A549 (cell line): ENCODE results near the gene NCOA5. TPM values are rescaled to one million over a fixed set of nuclear protein-coding genes. Genes with fewer than 3 reads are reported as not detected.

Source experiments
- ATAC-seq, 2 experiments: fragments of 200-7000 bp in 1 of 2; fragments of >200 bp in 1 of 2; cut with Nextera tagmentation in 1 of 2; cut with Tn5 transposase in 1 of 2; 3 replicates each; pipeline versions ENCODE4 v1.8.0 to v1.9.1; 2018 to 2020; ENCODE audit warnings: mild to moderate bottlenecking in 1 of 2, moderate library complexity in 1 of 2
- CTCF ChIA-PET: fragments of 300-600 bp; sonication (Branson Sonifier 250); formaldehyde crosslinking; extraction: SDS; loops from one replicate; lab custom pipeline; 2021; ENCODE audit warnings: antibody characterized with exemption, inconsistent platforms; lab: Yijun Ruan, JAX
- POLR2A ChIA-PET: fragments of 350-600 bp; formaldehyde crosslinking; extraction: SDS; loops from one replicate; lab custom pipeline; 2021; ENCODE audit warnings: antibody characterized with exemption, inconsistent platforms; lab: Yijun Ruan, JAX
- DNase-seq, 2 experiments: peaks; one replicate each; pipeline versions ENCODE4 v3.0.0 to v3.0.0-alpha.2; 2011 to 2016; ENCODE audit warnings: low read depth in 1 of 2, low spot score in 1 of 2
- FAIRE-seq: peaks from 2 replicates; lab custom pipeline; 2011; peaks lifted over from hg19 to GRCh38; lab: Jason Lieb, UNC
- H3K27ac ChIP-seq, 2 experiments: fragments of >200 bp; sonication (Bioruptor Twin); formaldehyde crosslinking; 3 replicates each; pipeline ENCODE4 v1.5.1; 2016 to 2017
- H3K4me1 ChIP-seq: fragments of >200 bp; sonication (Bioruptor Twin); formaldehyde crosslinking; 3 replicates; pipeline ENCODE4 v1.6.1; 2016
- H3K4me2 ChIP-seq: fragments of >200 bp; sonication (Bioruptor Twin); formaldehyde crosslinking; 3 replicates; pipeline ENCODE4 v1.6.1; 2016
- H3K4me3 ChIP-seq: fragments of >200 bp; sonication (Bioruptor Twin); formaldehyde crosslinking; 3 replicates; pipeline ENCODE4 v1.5.1; 2016
- H3K9me3 ChIP-seq: fragments of >200 bp; sonication (Bioruptor Twin); formaldehyde crosslinking; 3 replicates; pipeline ENCODE4 v1.6.1; 2016
- ATOH8 ChIP-seq: fragments of 250-450 bp; sonication (Bioruptor Pico); IDR thresholded peaks from 2 replicates; pipeline ENCODE4 v1.5.0; 2020; ENCODE audit warnings: low read depth, mild to moderate bottlenecking, moderate library complexity
- EHMT2 ChIP-seq: fragments of 200-600 bp; sonication (generic); IDR thresholded peaks from 2 replicates; pipeline ENCODE4 v1.6.1; 2016; ENCODE audit warnings: antibody characterized with exemption, low read depth, mild to moderate bottlenecking, moderate library complexity
- ESRRA ChIP-seq: fragments of 150-350 bp; IDR thresholded peaks from 2 replicates; pipeline ENCODE4 v1.6.1; 2014; ENCODE audit warnings: mild to moderate bottlenecking, low read length, borderline replicate concordance
- FOSB ChIP-seq: fragments of 250-450 bp; sonication (Bioruptor Pico); IDR thresholded peaks from 2 replicates; pipeline ENCODE4 v1.5.0; 2020; ENCODE audit warnings: mild to moderate bottlenecking, moderate library complexity
- GATA3 ChIP-seq: IDR thresholded peaks from 2 replicates; pipeline ENCODE4 v1.6.1; 2012; ENCODE audit warnings: borderline replicate concordance
- HDAC2 ChIP-seq: fragments of 200-600 bp; sonication (generic); IDR thresholded peaks from 2 replicates; pipeline ENCODE4 v1.6.1; 2016
- HOXA7 ChIP-seq: fragments of 250-450 bp; sonication (Bioruptor Pico); IDR thresholded peaks from 2 replicates; pipeline ENCODE4 v1.5.0; 2020; ENCODE audit warnings: mild to moderate bottlenecking, moderate library complexity
- HOXB13 ChIP-seq: fragments of 250-450 bp; sonication (Bioruptor Pico); IDR thresholded peaks from 2 replicates; pipeline ENCODE4 v1.5.0; 2020; ENCODE audit warnings: low read depth, mild to moderate bottlenecking, moderate library complexity
- JUN ChIP-seq, 2 experiments: fragments of >200 bp; sonication (Bioruptor Twin); formaldehyde crosslinking; IDR thresholded peaks; 2 replicates in 1 of 2; 3 replicates in 1 of 2; pipeline ENCODE4 v1.6.1; 2016 to 2017
- JUNB ChIP-seq: fragments of >200 bp; sonication (Bioruptor Twin); formaldehyde crosslinking; IDR thresholded peaks from 2 replicates; pipeline ENCODE4 v1.6.1; 2016
- KDM5A ChIP-seq: fragments of 200-600 bp; sonication (generic); IDR thresholded peaks from 2 replicates; pipeline ENCODE4 v1.6.1; 2016; ENCODE audit warnings: antibody characterized with exemption, mild to moderate bottlenecking
- MAFK ChIP-seq: fragments of 450-650 bp; IDR thresholded peaks from 2 replicates; pipeline ENCODE4 v1.6.1; 2014; ENCODE audit not compliant: partially characterized antibody
- MAZ ChIP-seq: fragments of 150-350 bp; IDR thresholded peaks from 2 replicates; pipeline ENCODE4 v1.6.1; 2014; ENCODE audit warnings: antibody characterized with exemption, low read depth, low read length, borderline replicate concordance
- NFE2L2 ChIP-seq: fragments of 150-350 bp; conservative IDR thresholded peaks from 2 replicates; pipeline ENCODE4 v1.6.1; 2014; ENCODE audit warnings: low read length
- RAD21 ChIP-seq, 2 experiments: fragments of >200 bp in 1 of 2; sonication (Bioruptor Twin) in 1 of 2; formaldehyde crosslinking in 1 of 2; IDR thresholded peaks in 1 of 2; conservative IDR thresholded peaks in 1 of 2; 2 replicates in 1 of 2; 3 replicates in 1 of 2; pipeline ENCODE4 v1.6.1; 2012 to 2018; ENCODE audit warnings: inconsistent platforms in 1 of 2
- RARB ChIP-seq: fragments of 250-450 bp; sonication (Bioruptor Pico); IDR thresholded peaks from 2 replicates; pipeline ENCODE4 v1.8.0; 2021; ENCODE audit warnings: mild to moderate bottlenecking, moderate library complexity
- RFX5 ChIP-seq: fragments of 450-650 bp; IDR thresholded peaks from 2 replicates; pipeline ENCODE4 v1.7.1; 2014; ENCODE audit warnings: antibody characterized with exemption, mild to moderate bottlenecking, moderate library complexity
- SMC3 ChIP-seq: fragments of >200 bp; sonication (Bioruptor Twin); formaldehyde crosslinking; IDR thresholded peaks from 3 replicates; pipeline ENCODE4 v1.6.1; 2018; ENCODE audit warnings: inconsistent platforms
- TP53 ChIP-seq: fragments of 250-450 bp; sonication (Bioruptor Pico); IDR thresholded peaks from 2 replicates; pipeline ENCODE4 v1.5.0; 2021; ENCODE audit warnings: mild to moderate bottlenecking, moderate library complexity
- ZNF302 ChIP-seq: fragments of 250-450 bp; sonication (Bioruptor Pico); IDR thresholded peaks from 2 replicates; pipeline ENCODE4 v1.9.0; 2021; ENCODE audit warnings: inconsistent platforms, mild to moderate bottlenecking, moderate library complexity
- WGBS: methylation state at CpG from one replicate; pipeline ENCODE4 v1.1.6; 2017; ENCODE audit errors: missing lambda C conversion rate; 5-methylcytosine and 5-hydroxymethylcytosine counted together
- polyA plus RNA-seq, 4 experiments: library from polyadenylated mRNA; depleted of rRNA in 3 of 4; stranded (reverse); fragments of >200 nt; fragmentation: RNase III in 1 of 4; extraction: RNeasy Plus Mini Kit Qiagen cat#74134 plus additional on column Dnase treatment in 1 of 4; gene quantifications; 2 replicates in 3 of 4; 3 replicates in 1 of 4; pipeline ENCODE4 v1.2.3, GENCODE V29; 2011 to 2017
- TF ChIP-seq, protein P1 (sequence below): fragments of >200 bp; sonication (Bioruptor Twin); formaldehyde crosslinking; IDR thresholded peaks from 2 replicates; pipeline ENCODE4 v1.6.1; 2016
- TF ChIP-seq, protein P2 (sequence below): IDR thresholded peaks from 2 replicates; pipeline ENCODE4 v1.6.1; 2012; ENCODE audit warnings: low read depth, borderline replicate concordance
- TF ChIP-seq, protein P3 (sequence below): fragments of 150-350 bp; IDR thresholded peaks from 2 replicates; pipeline ENCODE4 v1.6.1; 2014; ENCODE audit warnings: low read depth, mild to moderate bottlenecking, low read length
- TF ChIP-seq, protein P4 (sequence below): fragments of >200 bp; sonication (Bioruptor Twin); formaldehyde crosslinking; IDR thresholded peaks from 3 replicates; pipeline ENCODE4 v1.6.1; 2016

The NCOA5 gene
- polyA plus RNA-seq, 2 of the 4 experiments (the other 2 are of a cell fraction), result 27.2 to 28.0 TPM

DNA sequence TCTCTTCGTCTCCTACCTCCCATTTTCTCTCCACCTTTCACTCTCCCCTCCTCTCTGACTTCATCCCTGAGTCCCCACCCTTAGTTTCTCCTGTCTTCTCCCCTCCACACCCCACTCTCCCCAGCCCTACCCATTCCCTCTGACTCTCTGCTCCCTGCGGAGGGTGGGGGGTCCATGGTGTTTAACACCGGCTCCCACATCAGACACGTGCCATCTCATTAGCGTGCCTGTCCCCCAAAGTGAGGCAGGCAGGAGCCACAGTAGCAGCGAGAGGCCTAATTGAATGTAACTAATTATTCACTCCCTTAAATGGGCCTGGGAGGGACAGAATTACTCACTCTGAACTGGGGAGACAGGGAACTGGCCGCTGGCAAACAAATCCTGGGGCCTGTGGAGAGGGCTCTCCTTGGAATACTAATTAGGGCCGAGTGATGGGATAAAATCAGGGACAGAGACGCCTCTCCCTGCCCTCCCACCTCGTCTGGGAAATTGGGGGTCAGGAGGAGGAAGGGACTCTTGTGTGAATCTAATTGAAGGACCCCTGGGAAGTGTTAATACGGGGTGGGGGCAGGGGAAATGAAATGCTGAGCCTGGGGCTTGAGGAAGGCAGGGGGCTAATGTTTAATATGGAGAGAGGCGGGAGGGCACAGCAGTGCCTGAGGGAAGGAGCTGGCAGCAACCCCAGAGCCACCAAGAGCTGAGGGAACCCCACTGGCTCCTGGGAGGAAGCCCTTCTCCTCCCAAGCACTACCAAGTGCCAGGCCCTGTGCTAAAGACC lies 46.3 kb upstream of the NCOA5 start:
- TF ChIP-seq, protein P1, sequence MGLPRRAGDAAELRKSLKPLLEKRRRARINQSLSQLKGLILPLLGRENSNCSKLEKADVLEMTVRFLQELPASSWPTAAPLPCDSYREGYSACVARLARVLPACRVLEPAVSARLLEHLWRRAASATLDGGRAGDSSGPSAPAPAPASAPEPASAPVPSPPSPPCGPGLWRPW, result no peak
- TF ChIP-seq JUNB (no peak), RFX5 (no peak), SMC3 (no peak), ZNF302 (no peak), NFE2L2 (no peak), MAFK (no peak), ATOH8 (no peak), GATA3 (no peak), HOXA7 (no peak), MAZ (no peak), TP53 (CRISPR knock-in tag) (no peak), RARB (CRISPR knock-in tag) (no peak), JUN (IDR thresholded peaks at IDR 0.05) (no peak), EHMT2 (no peak)
- TF ChIP-seq, protein P2, sequence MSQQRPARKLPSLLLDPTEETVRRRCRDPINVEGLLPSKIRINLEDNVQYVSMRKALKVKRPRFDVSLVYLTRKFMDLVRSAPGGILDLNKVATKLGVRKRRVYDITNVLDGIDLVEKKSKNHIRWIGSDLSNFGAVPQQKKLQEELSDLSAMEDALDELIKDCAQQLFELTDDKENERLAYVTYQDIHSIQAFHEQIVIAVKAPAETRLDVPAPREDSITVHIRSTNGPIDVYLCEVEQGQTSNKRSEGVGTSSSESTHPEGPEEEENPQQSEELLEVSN, result no peak
- TF ChIP-seq, protein P3, sequence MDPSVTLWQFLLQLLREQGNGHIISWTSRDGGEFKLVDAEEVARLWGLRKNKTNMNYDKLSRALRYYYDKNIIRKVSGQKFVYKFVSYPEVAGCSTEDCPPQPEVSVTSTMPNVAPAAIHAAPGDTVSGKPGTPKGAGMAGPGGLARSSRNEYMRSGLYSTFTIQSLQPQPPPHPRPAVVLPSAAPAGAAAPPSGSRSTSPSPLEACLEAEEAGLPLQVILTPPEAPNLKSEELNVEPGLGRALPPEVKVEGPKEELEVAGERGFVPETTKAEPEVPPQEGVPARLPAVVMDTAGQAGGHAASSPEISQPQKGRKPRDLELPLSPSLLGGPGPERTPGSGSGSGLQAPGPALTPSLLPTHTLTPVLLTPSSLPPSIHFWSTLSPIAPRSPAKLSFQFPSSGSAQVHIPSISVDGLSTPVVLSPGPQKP, result no peak
- TF ChIP-seq, protein P4, sequence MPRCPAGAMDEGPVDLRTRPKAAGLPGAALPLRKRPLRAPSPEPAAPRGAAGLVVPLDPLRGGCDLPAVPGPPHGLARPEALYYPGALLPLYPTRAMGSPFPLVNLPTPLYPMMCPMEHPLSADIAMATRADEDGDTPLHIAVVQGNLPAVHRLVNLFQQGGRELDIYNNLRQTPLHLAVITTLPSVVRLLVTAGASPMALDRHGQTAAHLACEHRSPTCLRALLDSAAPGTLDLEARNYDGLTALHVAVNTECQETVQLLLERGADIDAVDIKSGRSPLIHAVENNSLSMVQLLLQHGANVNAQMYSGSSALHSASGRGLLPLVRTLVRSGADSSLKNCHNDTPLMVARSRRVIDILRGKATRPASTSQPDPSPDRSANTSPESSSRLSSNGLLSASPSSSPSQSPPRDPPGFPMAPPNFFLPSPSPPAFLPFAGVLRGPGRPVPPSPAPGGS, result no peak
- ChIA-PET CTCF (interaction anchor here (1.3 kb wide), 1 partner anchor 302 kb away, joined by 5 read pairs; no protein-coding TSS in a partner anchor), POLR2A (no interaction called here)
- H3K27ac ChIP-seq, result no peak overlapping the region
- H3K4me2 ChIP-seq, result no peak overlapping the region
- ATAC-seq (no peak), FAIRE-seq (no peak), DNase-seq (no peak)
- H3K4me3 ChIP-seq, result no peak overlapping the region
- H3K9me3 ChIP-seq, result no peaks in the 10 kb centered on the region
- H3K4me1 ChIP-seq, result no peaks in the 10 kb centered on the region
- WGBS, result 50% methylated on average over 12 of the region's 12 CpGs

DNA sequence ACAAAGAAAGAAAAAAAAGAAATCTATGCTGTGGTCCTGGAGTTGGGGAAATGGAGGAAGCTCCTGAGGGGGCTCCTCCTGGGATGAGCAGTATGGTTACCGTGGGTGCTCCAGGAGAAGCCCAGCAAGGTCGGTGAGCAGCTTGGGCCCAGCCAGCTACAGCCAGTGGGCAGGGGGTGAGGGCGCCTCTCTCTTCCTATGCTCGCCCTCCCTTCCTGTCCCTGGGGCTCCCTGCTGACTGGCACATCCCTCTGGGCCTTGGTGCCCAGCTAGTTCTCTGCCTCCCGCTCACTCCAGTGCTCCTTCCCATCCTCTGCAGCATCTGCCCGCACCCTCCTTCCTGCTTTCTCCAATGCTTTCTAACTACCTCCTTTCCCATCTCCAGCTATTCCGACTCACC lies 45.0 kb upstream of the NCOA5 start:
- DNase-seq (no peak), ATAC-seq (no peak), FAIRE-seq (no peak)
- H3K27ac ChIP-seq, result no peak overlapping the region
- no peak overlapping the region for H3K4me3 ChIP-seq
- ChIA-PET CTCF (interaction anchor here (0.9 to 4.4 kb wide), 12 partner anchors 9 to 546 kb away, joined by 3 to 72 read pairs (median 4); partner anchors contain the start of gene ELMO2), POLR2A (no interaction called here)
- no peaks in the 10 kb centered on the region for H3K9me3 ChIP-seq
- TF ChIP-seq FOSB (CRISPR knock-in tag), result no peak
- TF ChIP-seq ESRRA, result no peak
- no peak for TF ChIP-seq HDAC2
- no peak for TF ChIP-seq HOXB13 (CRISPR knock-in tag)
- no peak for TF ChIP-seq KDM5A
- TF ChIP-seq, protein P3, result no peak
- TF ChIP-seq RAD21 (conservative IDR thresholded peaks at IDR 0.05 in 1 of 2, IDR thresholded peaks at IDR 0.05 in 1 of 2), result no peak
- no peak overlapping the region for H3K4me2 ChIP-seq
- no peaks in the 10 kb centered on the region for H3K4me1 ChIP-seq
- 51% methylated on average over 7 of the region's 7 CpGs for WGBS
